Endothelial cell of umbilical vein (primary cell): ENCODE results near the gene REPIN1. TPM values are rescaled to one million over a fixed set of nuclear protein-coding genes. Genes with fewer than 3 reads are reported as not detected.

Source experiments
- BruUV-seq: library from RNA; stranded (reverse); fragments of 400-500 nt; replicated peaks from 2 replicates; lab custom pipeline; 2021; lab: Mats Ljungman, UMichigan
- CTCF ChIA-PET: fragments of 300-600, 350-600 bp; sonication (Branson Sonifier 250); formaldehyde crosslinking; loops from one replicate; lab custom pipeline; 2021; ENCODE audit warnings: antibody characterized with exemption, inconsistent platforms; lab: Charles Lee
- POLR2A ChIA-PET: fragments of 300-600, 350-600 bp; sonication (Branson Sonifier 250); formaldehyde crosslinking; loops from one replicate; lab custom pipeline; 2021; ENCODE audit warnings: antibody characterized with exemption, inconsistent platforms; lab: Charles Lee
- DNase-seq: peaks from one replicate; pipeline ENCODE4 v3.0.0-alpha.2; 2011; ENCODE audit warnings: low read depth, low spot score
- FAIRE-seq: peaks from 2 replicates; lab custom pipeline; 2011; peaks lifted over from hg19 to GRCh38; lab: Jason Lieb, UNC
- H2AFZ ChIP-seq: 2 replicates; pipeline ENCODE4 v1.6.0; 2012; ENCODE audit warnings: low read depth, low read length, control low read depth, inconsistent platforms
- H3K27ac ChIP-seq: 2 replicates; pipeline ENCODE4 v1.5.1; 2011; ENCODE audit warnings: low read depth, mild to moderate bottlenecking, control low read depth, low read length, moderate library complexity; ENCODE audit not compliant: insufficient read depth
- H3K27me3 ChIP-seq, 2 experiments: 2 replicates each; pipeline versions ENCODE4 v1.6.0 to v1.6.1; 2011; ENCODE audit warnings: low read length in 2 of 2, mixed read lengths in 1 of 2; ENCODE audit not compliant: control insufficient read depth in 2 of 2, insufficient read depth in 2 of 2
- H3K36me3 ChIP-seq, 2 experiments: 2 replicates in 1 of 2; 3 replicates in 1 of 2; pipeline ENCODE4 v1.5.1; 2011; ENCODE audit warnings: low read length in 2 of 2, mild to moderate bottlenecking in 1 of 2, moderate library complexity in 1 of 2; ENCODE audit not compliant: control insufficient read depth in 2 of 2, insufficient read depth in 2 of 2; ENCODE audit errors: extremely low read depth in 1 of 2
- H3K4me1 ChIP-seq: 3 replicates; pipeline ENCODE4 v1.5.1; 2011; ENCODE audit warnings: mild to moderate bottlenecking, low read length; ENCODE audit not compliant: control insufficient read depth, insufficient read depth; ENCODE audit errors: extremely low read depth
- H3K4me2 ChIP-seq: 2 replicates; pipeline ENCODE4 v1.6.1; 2011; ENCODE audit warnings: low read length, control low read depth, mixed read lengths; ENCODE audit not compliant: insufficient read depth
- H3K4me3 ChIP-seq, 3 experiments: fragments of 200-600 bp in 1 of 3; sonication (generic), shearing (Covaris generic) in 1 of 3; replicated peaks in 1 of 3; 2 replicates each; pipeline ENCODE4 v1.5.1; 2011 to 2016; ENCODE audit warnings: control low read depth in 3 of 3, low read length in 3 of 3, mild to moderate bottlenecking in 2 of 3, inconsistent platforms in 1 of 3, low read depth in 1 of 3, moderate library complexity in 1 of 3; ENCODE audit not compliant: insufficient read depth in 1 of 3
- H3K79me2 ChIP-seq: 2 replicates; pipeline ENCODE4 v1.6.0; 2012; ENCODE audit warnings: low read length, inconsistent platforms; ENCODE audit not compliant: control insufficient read depth, insufficient read depth
- H3K9ac ChIP-seq: replicated peaks from 2 replicates; pipeline ENCODE3; 2011; ENCODE audit warnings: low read length, control low read depth; ENCODE audit not compliant: insufficient read depth; ENCODE audit errors: extremely low read depth
- H3K9me1 ChIP-seq: replicated peaks from 3 replicates; pipeline ENCODE4 v1.6.0; 2011; ENCODE audit warnings: mild to moderate bottlenecking, low read length; ENCODE audit not compliant: control insufficient read depth, insufficient read depth; ENCODE audit errors: extremely low read depth
- H3K9me3 ChIP-seq: replicated peaks from 2 replicates; pipeline ENCODE4 v1.5.1; 2012; ENCODE audit warnings: low read length, inconsistent platforms; ENCODE audit not compliant: control insufficient read depth, insufficient read depth
- H4K20me1 ChIP-seq: replicated peaks from 2 replicates; pipeline ENCODE3; 2011; ENCODE audit warnings: mild to moderate bottlenecking, low read length; ENCODE audit not compliant: control insufficient read depth, insufficient read depth; ENCODE audit errors: extremely low read depth
- EZH2 ChIP-seq: IDR thresholded peaks from 2 replicates; pipeline ENCODE4 v1.6.1; 2012; ENCODE audit warnings: borderline replicate concordance, low read depth, mild to moderate bottlenecking, moderate library complexity, low read length, inconsistent platforms; ENCODE audit not compliant: severe bottlenecking
- FOS ChIP-seq: IDR thresholded peaks from 2 replicates; pipeline ENCODE4 v1.6.1; 2011; ENCODE audit warnings: mild to moderate bottlenecking, low read length, moderate library complexity, borderline replicate concordance; ENCODE audit not compliant: insufficient read depth
- GATA2 ChIP-seq: IDR thresholded peaks from 2 replicates; pipeline ENCODE4 v1.7.0; 2011; ENCODE audit warnings: low read depth, mild to moderate bottlenecking, moderate library complexity, mixed read lengths, low read length; ENCODE audit not compliant: insufficient read length, insufficient read depth
- JUN ChIP-seq: IDR thresholded peaks from 2 replicates; pipeline ENCODE4 v1.6.1; 2011; ENCODE audit warnings: borderline replicate concordance, low read depth; ENCODE audit not compliant: insufficient read length, insufficient read depth
- MYC ChIP-seq: IDR thresholded peaks from one replicate; pipeline ENCODE4 v1.6.1; 2011; ENCODE audit warnings: mild to moderate bottlenecking, low read depth, low read length
- POLR2A ChIP-seq: IDR thresholded peaks from 2 replicates; pipeline ENCODE4 v1.6.1; 2012; ENCODE audit warnings: low read depth, mild to moderate bottlenecking, control low read depth, low read length
- POLR2AphosphoS5 ChIP-seq: IDR thresholded peaks from 2 replicates; pipeline ENCODE4 v1.6.1; 2012; ENCODE audit warnings: low read depth, mild to moderate bottlenecking, control low read depth, low read length, moderate library complexity; ENCODE audit not compliant: insufficient read depth
- dilution Hi-C: fragments of 300-500 bp; cut with MboI; formaldehyde crosslinking; loops from one replicate; pipeline ENCODE4 v1.15.0; 2019; ENCODE audit warnings: low sequenced_read_pairs; ENCODE audit not compliant: extremely low pct_ligation_motif_present
- intact Hi-C: fragments of 100-400 bp; cut with micrococcal nuclease; formaldehyde crosslinking; loops from one replicate; pipeline ENCODE4 v1.10.0; 2022
- polyA plus RNA-seq, 4 experiments: library from polyadenylated mRNA; depleted of rRNA in 3 of 4; stranded (reverse) in 3 of 4; unstranded in 1 of 4; fragments of >200 nt; gene quantifications; 2 replicates each; pipeline versions ENCODE4 v1.2.1 to v1.2.3, GENCODE V29; 2011 to 2012; ENCODE audit warnings: missing spikeins in 1 of 4
- total RNA-seq: library from RNA; stranded (reverse); gene quantifications from 2 replicates; pipeline ENCODE4 v1.2.3, GENCODE V29; 2021
- TF ChIP-seq, protein P1 (sequence below): IDR thresholded peaks from 2 replicates; pipeline ENCODE4 v1.6.1; 2011; ENCODE audit not compliant: insufficient read depth, insufficient read length
- TF ChIP-seq, protein P2 (sequence below), 2 donors: IDR thresholded peaks; 1 replicate in 1 of 2; 2 replicates in 1 of 2; pipeline ENCODE4 v1.5.1; 2011; ENCODE audit warnings: low read length in 2 of 2, mild to moderate bottlenecking in 2 of 2, moderate library complexity in 2 of 2, control low read depth in 1 of 2, inconsistent platforms in 1 of 2, low read depth in 1 of 2; ENCODE audit not compliant: insufficient read depth in 1 of 2; ENCODE audit errors: extremely low read depth in 1 of 2

The REPIN1 gene
- total and polyA plus RNA-seq, 2 donors (not counting 3 experiments of a cell fraction or from before 2014, with no cell fraction given), result 108 to 140 TPM

DNA sequence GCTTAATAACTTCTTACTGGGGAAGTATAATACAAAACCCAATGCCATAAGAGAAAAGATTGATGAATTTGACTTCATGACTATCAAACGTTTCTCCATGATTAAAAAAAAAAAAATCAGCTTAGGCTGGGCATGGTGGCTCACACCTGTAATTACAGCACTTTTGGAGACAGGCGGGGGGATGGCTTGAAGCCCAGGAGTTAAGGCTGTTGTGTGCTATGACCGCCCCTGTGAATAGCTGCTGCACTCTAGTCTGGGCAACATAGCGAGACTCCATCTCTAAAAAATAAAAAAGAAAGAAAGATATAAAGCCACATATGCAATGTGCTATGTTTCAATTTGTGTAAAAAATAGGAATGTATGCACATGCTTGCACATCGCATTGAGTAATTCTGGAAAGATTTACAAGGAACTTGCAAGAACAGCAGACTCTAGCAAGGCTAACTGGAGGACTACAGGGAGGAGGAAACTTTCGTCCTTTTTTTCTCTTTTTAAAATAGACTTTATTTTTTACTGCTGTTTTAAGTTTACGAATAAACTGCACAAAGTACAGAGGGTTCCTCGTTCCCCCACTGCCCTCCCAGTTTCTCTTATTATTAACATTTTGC, 16.9 kb upstream of the REPIN1 start:
- TF ChIP-seq, protein P1, sequence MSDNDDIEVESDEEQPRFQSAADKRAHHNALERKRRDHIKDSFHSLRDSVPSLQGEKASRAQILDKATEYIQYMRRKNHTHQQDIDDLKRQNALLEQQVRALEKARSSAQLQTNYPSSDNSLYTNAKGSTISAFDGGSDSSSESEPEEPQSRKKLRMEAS, result no peak
- no peak for TF ChIP-seq POLR2A
- TF ChIP-seq, protein P2, sequence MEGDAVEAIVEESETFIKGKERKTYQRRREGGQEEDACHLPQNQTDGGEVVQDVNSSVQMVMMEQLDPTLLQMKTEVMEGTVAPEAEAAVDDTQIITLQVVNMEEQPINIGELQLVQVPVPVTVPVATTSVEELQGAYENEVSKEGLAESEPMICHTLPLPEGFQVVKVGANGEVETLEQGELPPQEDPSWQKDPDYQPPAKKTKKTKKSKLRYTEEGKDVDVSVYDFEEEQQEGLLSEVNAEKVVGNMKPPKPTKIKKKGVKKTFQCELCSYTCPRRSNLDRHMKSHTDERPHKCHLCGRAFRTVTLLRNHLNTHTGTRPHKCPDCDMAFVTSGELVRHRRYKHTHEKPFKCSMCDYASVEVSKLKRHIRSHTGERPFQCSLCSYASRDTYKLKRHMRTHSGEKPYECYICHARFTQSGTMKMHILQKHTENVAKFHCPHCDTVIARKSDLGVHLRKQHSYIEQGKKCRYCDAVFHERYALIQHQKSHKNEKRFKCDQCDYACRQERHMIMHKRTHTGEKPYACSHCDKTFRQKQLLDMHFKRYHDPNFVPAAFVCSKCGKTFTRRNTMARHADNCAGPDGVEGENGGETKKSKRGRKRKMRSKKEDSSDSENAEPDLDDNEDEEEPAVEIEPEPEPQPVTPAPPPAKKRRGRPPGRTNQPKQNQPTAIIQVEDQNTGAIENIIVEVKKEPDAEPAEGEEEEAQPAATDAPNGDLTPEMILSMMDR (IDR thresholded peaks at IDR 0.05; ENCODE audit: extremely low read depth in 1 of 2, insufficient read depth in 1 of 2, low read depth in 1 of 2, low read length in 2 of 2), result no peak
- no peak for TF ChIP-seq FOS
- no peak for TF ChIP-seq MYC
- TF ChIP-seq GATA2, result no peak
- TF ChIP-seq JUN, result no peak
- TF ChIP-seq EZH2, result no peak
- no peak for TF ChIP-seq POLR2AphosphoS5
- dilution Hi-C loops, result no loop called here
- no peak overlapping the region for H2AFZ ChIP-seq
- H3K36me3 ChIP-seq, result no peaks in the 10 kb centered on the region
- DNase-seq (no peak), FAIRE-seq (no peak)
- ChIA-PET POLR2A (no interaction called here), CTCF (no interaction called here)
- no peak overlapping the region for H3K4me2 ChIP-seq
- H4K20me1 ChIP-seq, result no peaks in the 10 kb centered on the region
- intact Hi-C loops, result no loop called here
- BruUV-seq, result no TSS peak
- H3K79me2 ChIP-seq, result no peaks in the 10 kb centered on the region
- no peaks in the 10 kb centered on the region for H3K9me3 ChIP-seq
- H3K4me1 ChIP-seq, result no peaks in the 10 kb centered on the region
- H3K27ac ChIP-seq, result no peak overlapping the region
- H3K4me3 ChIP-seq, result no peak overlapping the region
- peaks cover 0 to 4% of the 10 kb centered on the region in 2 experiments for H3K27me3 ChIP-seq
- no peaks in the 10 kb centered on the region for H3K9me1 ChIP-seq
- H3K9ac ChIP-seq, result no peak overlapping the region
